GM10248 (cell line): ENCODE data around the gene FARS2.
A peak's percentile ranks its signal among the peaks of the same experiment; 100 is the strongest.

Experiments used
- CTCF ChIA-PET: fragments of 300-600 bp; sonication (Branson Sonifier 250); formaldehyde crosslinking; extraction: SDS; loops from one replicate; lab custom pipeline; 2021; ENCODE audit warnings: antibody characterized with exemption; lab: Yijun Ruan, JAX
- POLR2A ChIA-PET: fragments of 350-650 bp; sonication (Branson Sonifier 250); formaldehyde crosslinking; extraction: SDS; loops from one replicate; lab custom pipeline; 2020; ENCODE audit warnings: antibody characterized with exemption; lab: Yijun Ruan, JAX
- DNase-seq: peaks from one replicate; pipeline ENCODE4 v3.0.0; 2012; ENCODE audit errors: extremely low spot score
- CTCF ChIP-seq: IDR thresholded peaks from 2 replicates; pipeline ENCODE4 v1.5.1; 2012; ENCODE audit warnings: mild to moderate bottlenecking, low read depth; ENCODE audit errors: extremely low read depth, missing control alignments, control extremely low read depth

FARS2 gene

GRCh38 chr6:5738211-5738610 is 476.9 kb downstream of the FARS2 start:
- POLR2A ChIA-PET = no interaction called here
- TF ChIP-seq CTCF = no peak
- CTCF ChIA-PET = interaction anchor here (1.2 to 1.5 kb wide), 2 partner anchors 10 to 12 kb away, joined by 3 to 5 read pairs; no protein-coding TSS in a partner anchor
- DNase-seq = no peak

GRCh38 chr6:5744497-5744896 is 483.2 kb downstream of the FARS2 start:
- no peak for DNase-seq
- ChIA-PET CTCF (interaction anchor here (1.5 to 1.6 kb wide), 2 partner anchors 10 to 81 kb away, joined by 3 to 4 read pairs; no protein-coding TSS in a partner anchor), POLR2A (no interaction called here)
- no peak for TF ChIP-seq CTCF

GRCh38 chr6:5745081-5745480 is 483.8 kb downstream of the FARS2 start:
- TF ChIP-seq CTCF = no peak
- CTCF ChIA-PET = interaction anchor here (1.5 to 1.6 kb wide), 2 partner anchors 9 to 80 kb away, joined by 3 to 4 read pairs; no protein-coding TSS in a partner anchor
- no peak for DNase-seq
- POLR2A ChIA-PET = no interaction called here

GRCh38 chr6:5746053-5746758 is 484.9 kb downstream of the FARS2 start:
- DNase-seq = no peak
- peak; percentile 11 for TF ChIP-seq CTCF
- POLR2A ChIA-PET = no interaction called here
- CTCF ChIA-PET = no interaction called here

- DNase-seq = no peak
- CTCF ChIA-PET = no interaction called here
- POLR2A ChIA-PET = no interaction called here
- TF ChIP-seq CTCF = no peak
These were observed 485.4 kb downstream of the FARS2 start for GRCh38 chr6:5746759-5747130.

GRCh38 chr6:5747379-5747778 is 486.1 kb downstream of the FARS2 start:
- DNase-seq = no peak
- POLR2A ChIA-PET = no interaction called here
- no peak for TF ChIP-seq CTCF
- CTCF ChIA-PET = interaction anchor here (0.8 to 1.4 kb wide), 2 partner anchors 11 to 44 kb away, joined by 3 to 6 read pairs; no protein-coding TSS in a partner anchor
